Activated B cell treated with CpG ODN at 0.5 μM for 24 hours (primary cell): ENCODE results near the gene P4HB. TPM values are rescaled to one million over a fixed set of nuclear protein-coding genes. Genes with fewer than 3 reads are reported as not detected.
A peak's percentile ranks its signal among the peaks of the same experiment; 100 is the strongest.

Experiments used
- ATAC-seq: fragments of 200-7000 bp; cut with Tn5 transposase; one replicate; pipeline ENCODE4 v1.10.0; 2021; ENCODE audit warnings: low read depth, mild to moderate bottlenecking, moderate library complexity
- CTCF ChIA-PET: fragments of 350-600 bp; sonication (Branson Sonifier 250); formaldehyde crosslinking; loops from one replicate; lab custom pipeline; 2021; ENCODE audit warnings: antibody characterized with exemption; lab: Charles Lee
- POLR2A ChIA-PET: fragments of 350-600 bp; sonication (Branson Sonifier 250); formaldehyde crosslinking; loops from one replicate; lab custom pipeline; 2021; ENCODE audit warnings: antibody characterized with exemption; lab: Charles Lee
- DNase-seq: peaks from one replicate; pipeline ENCODE4 v3.0.0; 2022
- H3K27ac Mint-ChIP-seq: one replicate; pipeline ENCODE4 v1.8.0; 2020; ENCODE audit warnings: mixed read lengths
- H3K27me3 Mint-ChIP-seq: one replicate; pipeline ENCODE4 v1.8.0; 2021; ENCODE audit warnings: mixed read lengths
- H3K36me3 Mint-ChIP-seq: one replicate; pipeline ENCODE4 v1.8.0; 2021; ENCODE audit warnings: low read depth, mixed read lengths
- H3K4me1 Mint-ChIP-seq: one replicate; pipeline ENCODE4 v1.8.0; 2021; ENCODE audit warnings: mixed read lengths
- H3K4me3 Mint-ChIP-seq: one replicate; pipeline ENCODE4 v1.8.0; 2020; ENCODE audit warnings: mild to moderate bottlenecking, mixed read lengths
- H3K9me3 Mint-ChIP-seq: one replicate; pipeline ENCODE4 v1.8.0; 2020; ENCODE audit warnings: mixed read lengths
- CTCF ChIP-seq: fragments of 200-600 bp; IDR thresholded peaks from one replicate; pipeline ENCODE4 v1.8.0; 2022; ENCODE audit warnings: antibody characterized with exemption, mild to moderate bottlenecking
- intact Hi-C: fragments of 100-400 bp; cut with micrococcal nuclease; formaldehyde crosslinking; loops from one replicate; pipeline ENCODE4 v1.15.1; 2024
- total RNA-seq: library from RNA; stranded (reverse); gene quantifications from 2 replicates; pipeline ENCODE4 v1.2.3, GENCODE V29; 2022

P4HB gene
- total RNA-seq, 1 donor from 2014 or later, result 225 TPM

DNA sequence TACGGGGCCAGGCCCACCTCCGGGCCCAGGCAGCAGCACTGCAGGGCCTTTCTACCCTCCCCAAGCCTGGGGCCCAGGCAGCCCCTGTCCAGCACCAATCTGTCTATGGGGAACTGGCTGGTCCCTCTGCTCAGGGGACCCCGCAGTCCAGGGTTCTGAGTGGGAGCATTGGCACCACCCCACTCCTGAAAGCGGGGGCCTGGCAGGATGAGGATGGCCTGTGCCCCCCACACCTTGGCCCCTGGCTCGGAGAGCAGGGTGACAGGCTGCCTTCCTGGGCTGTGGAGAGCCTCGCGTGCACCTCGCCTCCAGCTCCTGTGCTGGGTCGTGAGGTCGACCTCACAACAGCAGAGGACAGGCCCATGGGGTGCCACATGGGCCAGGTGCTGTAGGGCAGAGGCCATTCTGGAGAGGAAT, 43.1 kb upstream of the P4HB start:
- intact Hi-C loops, result no loop called here
- Mint-ChIP-seq H3K27me3 (peaks cover 10% of the 10 kb centered on the region), H3K4me1 (peaks cover 5% of the 10 kb centered on the region), H3K27ac (no peak overlapping the region), H3K4me3 (no peak overlapping the region), H3K36me3 (peaks cover 37% of the 10 kb centered on the region), H3K9me3 (no peaks in the 10 kb centered on the region)
- no peak for DNase-seq
- POLR2A ChIA-PET, result interaction anchor here (0.6 to 1.4 kb wide), 2 partner anchors 24 to 70 kb away, joined by 3 read pairs; partner anchors contain the start of genes MAFG and MCRIP1
- CTCF ChIA-PET, result no interaction called here
- TF ChIP-seq CTCF, result no peak
- ATAC-seq, result no peak

DNA sequence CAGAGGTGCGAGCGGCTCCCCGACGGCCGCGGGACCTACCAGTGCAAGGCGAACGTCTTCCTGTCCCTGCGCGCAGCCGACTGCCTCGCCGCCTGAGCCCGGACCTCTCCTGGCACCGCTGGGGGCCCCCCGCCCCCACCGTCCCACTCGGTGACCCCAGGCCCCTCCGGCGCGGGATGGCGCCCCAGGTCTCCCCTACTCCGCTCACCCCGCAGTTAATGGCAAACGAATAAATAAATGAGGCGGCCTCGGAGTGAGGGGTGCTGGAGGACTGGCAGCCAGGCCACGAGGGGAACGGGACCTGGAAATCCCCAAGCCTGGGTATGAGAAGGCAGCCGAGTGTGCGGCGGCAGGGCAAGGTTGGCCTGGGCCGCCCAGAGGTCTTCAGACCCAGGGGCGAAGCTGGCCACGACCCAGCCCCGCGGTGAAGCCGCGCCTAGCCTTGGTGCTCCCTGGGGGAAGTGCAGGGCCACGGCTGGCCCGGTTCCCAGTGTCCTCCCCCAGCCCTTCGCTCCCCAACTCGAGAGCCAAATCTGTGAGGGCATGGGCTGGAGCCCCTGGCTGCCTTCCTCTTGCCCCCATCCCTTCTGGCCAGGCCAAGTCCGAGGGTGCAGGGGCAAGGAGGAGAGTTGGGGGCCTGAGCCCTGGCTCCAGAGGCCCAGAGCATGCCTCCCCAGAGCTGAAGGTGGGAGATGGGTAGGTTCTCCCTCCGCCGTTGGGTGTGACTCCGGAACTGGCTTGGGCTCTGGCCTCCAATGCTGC, 42.5 kb upstream of the P4HB start:
- ChIA-PET POLR2A (interaction anchor here (0.6 to 1.4 kb wide), 2 partner anchors 25 to 70 kb away, joined by 3 read pairs; partner anchors contain the start of genes MAFG and MCRIP1), CTCF (no interaction called here)
- Mint-ChIP-seq H3K36me3 (peaks cover 37% of the 10 kb centered on the region), H3K27ac (no peak overlapping the region), H3K27me3 (peaks cover 10% of the 10 kb centered on the region), H3K9me3 (no peaks in the 10 kb centered on the region), H3K4me3 (no peak overlapping the region), H3K4me1 (peaks cover 5% of the 10 kb centered on the region)
- DNase-seq, result no peak
- intact Hi-C loops, result no loop called here
- TF ChIP-seq CTCF, result no peak
- peak; percentile 26 for ATAC-seq

- TF ChIP-seq CTCF, result no peak
- Mint-ChIP-seq H3K4me3 (no peak within 1 kb of the TSS), H3K36me3 (peaks cover 40% of the 10 kb centered on the region), H3K4me1 (peaks cover 5% of the 10 kb centered on the region), H3K9me3 (no peaks in the 10 kb centered on the region), H3K27me3 (peaks cover 10% of the 10 kb centered on the region), H3K27ac (no peak within 1 kb of the TSS)
- intact Hi-C loops, result no loop called here
- ChIA-PET POLR2A (interaction anchor here (1.4 kb wide), 1 partner anchor 26 kb away, joined by 3 read pairs; the partner anchor contains the start of gene MAFG), CTCF (no interaction called here)
- DNase-seq, result no peak
- peak; percentile 38 for ATAC-seq
These were observed 41.8 kb upstream of the P4HB start, which contains the start of gene NPB for GRCh38 chr17:81902023-81902652. Gene NPB (plus strand): TSS chr17:81902238. CDS start chr17:81902278, 40 bp downstream.

DNA sequence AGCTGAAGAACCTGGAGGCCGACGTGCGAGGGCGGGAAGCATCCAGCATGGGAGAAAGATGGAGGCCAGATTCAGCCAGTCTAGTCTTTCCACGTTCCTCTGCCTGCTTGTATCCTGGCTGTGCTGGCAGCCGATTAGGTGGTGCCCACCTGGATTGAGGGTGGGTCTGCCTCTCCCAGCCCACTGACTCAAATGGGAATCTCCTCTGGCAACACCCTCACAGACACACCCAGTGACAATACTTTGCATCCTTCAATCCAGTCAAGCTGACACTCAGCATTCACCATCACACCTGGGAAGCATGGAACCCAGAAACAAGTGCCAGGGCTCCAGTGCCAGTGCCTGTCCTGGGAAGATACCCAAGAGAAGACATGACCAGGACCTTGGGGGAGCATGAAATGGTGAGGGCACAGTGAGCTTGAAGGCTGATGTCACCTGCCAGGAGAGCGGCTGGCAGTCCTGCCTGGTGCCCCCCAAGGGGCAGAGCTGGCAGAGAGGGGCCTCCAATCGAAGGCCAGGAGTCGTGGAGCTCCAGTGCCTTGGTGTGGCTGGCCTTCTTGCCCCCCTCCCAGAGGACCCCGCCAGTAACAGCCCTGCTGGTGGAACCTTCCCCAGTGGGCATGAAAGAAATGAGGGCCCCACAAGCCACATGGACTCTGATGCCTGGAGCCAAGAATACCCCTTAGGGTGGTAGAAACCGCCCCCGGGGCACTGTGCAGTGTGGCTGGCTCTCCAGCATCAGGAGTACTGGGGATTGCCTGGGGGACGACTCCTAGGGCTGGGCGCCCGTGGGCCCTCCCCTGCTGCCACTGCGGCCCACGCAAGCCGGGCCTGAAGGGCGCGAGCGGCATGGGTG, 41.1 kb upstream of the P4HB start:
- Mint-ChIP-seq H3K4me3 (no peak overlapping the region), H3K27ac (no peak overlapping the region), H3K4me1 (peaks cover 5% of the 10 kb centered on the region), H3K27me3 (peaks cover 10% of the 10 kb centered on the region), H3K9me3 (no peaks in the 10 kb centered on the region), H3K36me3 (peaks cover 40% of the 10 kb centered on the region)
- intact Hi-C loops, result no loop called here
- TF ChIP-seq CTCF, result no peak
- ATAC-seq (peak; percentile 12), DNase-seq (no peak)
- ChIA-PET CTCF (no interaction called here), POLR2A (no interaction called here)
